ENCODE results near the gene RNF111.

Gene RNF111

DNA sequence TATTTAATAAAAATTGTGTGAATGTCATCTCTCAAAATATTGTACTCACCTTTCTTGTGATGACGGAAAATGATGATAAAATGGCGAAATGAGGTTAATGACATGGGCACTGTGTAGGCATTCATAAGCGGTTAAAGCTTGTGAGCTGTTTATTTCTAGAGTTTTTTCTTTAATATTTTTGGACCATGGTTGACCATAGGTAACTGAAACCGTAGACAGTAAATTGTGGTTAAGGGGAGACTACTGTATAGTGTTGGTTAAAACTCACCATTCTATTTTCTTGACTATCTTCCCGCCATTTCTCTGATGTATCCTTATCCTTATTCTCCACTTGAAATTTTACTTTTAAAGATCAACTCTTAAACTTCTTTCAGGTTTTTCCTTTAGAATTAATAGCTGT, 14.5 kb downstream of the RNF111 start:
- DNase-seq, result no peak

DNA sequence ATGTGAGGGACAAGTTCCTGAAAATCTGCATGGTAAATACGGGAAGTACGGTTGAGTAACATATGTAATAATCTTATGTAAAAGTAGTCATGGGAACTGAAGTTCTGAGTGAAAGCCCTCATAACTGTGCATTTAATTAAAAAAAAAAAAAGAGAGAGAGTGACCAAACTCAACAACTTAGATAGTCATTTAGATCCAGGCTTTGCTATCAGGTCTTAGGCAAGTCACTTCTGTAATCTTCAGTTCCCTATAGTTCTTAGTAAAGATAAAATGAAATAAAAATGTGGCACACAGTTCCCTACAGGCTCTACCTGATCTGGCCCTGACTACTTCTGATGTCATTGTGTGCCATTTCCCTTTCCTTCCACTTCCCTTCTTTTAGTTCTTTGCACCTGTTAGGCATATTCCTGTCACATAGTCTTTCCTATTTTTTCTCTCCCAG, 15.0 kb downstream of the RNF111 start:
- DNase-seq, result no peak

DNA sequence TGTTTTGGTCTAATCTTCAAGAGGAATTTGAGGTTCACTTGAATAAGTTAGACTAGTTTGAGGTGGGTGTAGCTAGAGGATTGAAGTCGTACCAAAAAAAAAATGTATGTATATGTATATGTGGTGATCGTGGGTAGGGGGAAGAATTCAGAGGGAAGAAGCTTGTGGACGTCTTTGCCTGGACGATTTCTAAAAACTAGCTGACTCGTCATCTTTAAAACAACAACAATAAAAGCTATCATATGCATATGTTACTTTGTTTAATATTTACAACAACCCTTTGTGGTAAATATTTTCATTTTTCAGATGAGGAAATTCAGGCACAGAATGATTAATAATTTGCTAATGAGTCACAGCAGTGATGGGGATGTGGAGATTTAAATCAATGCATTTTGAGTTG, 18.1 kb downstream of the RNF111 start:
- DNase-seq, result no peak

DNA sequence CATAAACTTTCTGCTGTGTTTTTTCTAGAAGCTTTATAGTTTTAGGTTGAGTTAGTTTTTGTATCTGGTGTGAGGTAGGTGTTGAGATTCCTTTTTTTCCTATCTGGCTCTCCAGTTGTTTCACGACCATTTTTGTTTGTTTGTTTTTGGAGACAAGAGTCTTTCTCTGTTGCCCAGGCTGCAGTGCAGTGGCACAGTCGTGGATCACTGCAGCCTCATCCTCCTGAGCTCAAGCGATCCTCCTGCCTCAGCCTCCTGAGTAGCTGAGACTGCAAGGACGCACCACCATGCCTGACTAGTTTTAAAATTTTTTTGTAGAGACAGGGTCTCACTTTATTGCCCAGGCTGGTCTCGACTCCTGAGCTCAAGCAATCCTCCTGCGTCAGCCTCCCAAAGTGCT, 20.6 kb downstream of the RNF111 start:
- no peak for DNase-seq

DNA sequence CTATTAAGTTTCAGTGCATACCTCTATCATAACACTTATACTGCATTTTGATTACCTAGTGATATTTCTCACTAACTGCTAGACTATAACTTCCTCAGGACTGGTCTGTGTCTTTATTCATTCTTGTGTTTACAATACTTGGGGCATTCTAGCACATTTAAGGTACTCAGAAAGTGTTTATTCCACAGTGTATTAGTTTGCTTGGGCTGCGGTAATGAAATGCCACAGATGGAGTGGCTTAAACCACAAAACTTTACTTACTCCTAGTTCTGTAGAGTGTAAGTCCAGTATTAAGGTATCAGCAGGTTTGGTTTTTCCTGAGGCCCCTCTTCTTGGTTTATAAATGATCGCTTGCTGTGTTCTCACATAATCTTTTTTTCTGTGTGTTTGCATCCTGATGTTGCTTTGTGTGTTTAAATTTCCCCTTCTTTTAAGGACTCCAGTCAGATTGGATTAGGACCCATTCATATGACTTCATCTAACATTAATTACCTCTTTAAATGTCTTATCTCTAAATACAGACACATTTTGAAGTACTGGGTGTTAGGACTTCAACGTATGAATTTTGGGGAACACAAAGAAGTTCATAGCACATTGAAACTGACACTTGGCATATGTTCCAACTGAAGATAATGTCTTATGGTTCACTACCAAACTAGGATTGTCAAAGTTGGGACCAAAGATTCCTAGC, 23.9 kb downstream of the RNF111 start:
- no peak for DNase-seq

DNA sequence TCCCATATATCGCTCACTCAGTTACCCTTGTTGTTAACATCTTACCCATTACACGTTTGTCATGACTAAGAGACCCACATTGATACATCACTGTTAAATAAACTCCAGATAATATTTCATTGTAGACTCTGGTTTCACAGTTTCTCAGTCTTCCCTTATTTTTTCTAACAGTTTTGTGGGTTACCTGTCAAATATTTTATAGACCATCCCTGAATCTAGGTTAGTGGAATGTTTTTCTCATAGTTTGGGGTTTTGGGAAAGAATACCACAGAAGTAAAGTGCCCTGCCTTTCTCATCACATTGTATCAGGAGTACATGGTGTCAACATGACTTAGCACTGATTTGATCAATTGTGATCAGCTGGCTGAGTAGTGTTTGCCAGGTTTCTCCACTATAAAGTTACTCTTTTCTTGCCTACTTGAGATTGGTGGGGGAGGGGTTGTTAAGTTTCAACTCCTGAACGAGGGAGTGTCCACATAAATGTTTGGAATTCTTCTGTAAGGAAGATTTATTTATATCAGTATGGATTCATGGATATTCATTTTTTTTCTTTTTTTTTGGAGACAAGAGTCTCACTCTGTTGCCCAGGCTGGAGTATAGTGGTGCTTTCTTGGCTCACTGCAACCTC, 25.9 kb downstream of the RNF111 start:
- no peak for DNase-seq

DNA sequence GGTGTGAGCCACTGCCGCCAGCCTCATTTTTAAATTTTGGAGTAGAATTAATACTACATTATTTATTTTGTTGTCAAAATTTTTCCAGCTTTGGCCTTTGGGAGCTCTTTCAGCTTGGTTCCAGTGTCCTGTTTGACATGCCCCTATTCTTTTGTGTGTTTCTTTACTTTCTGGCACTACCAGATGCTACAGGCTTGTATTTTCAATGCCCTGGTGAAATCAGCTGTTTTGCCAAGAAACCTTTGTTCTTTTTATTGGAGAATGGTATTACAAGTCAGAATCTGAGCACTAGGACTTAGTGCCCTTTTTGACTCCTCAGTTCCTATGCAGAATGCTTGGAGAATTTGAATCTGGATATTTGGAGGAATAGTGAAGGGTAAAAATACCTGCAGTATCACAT, 26.6 kb downstream of the RNF111 start:
- DNase-seq, result no peak

DNA sequence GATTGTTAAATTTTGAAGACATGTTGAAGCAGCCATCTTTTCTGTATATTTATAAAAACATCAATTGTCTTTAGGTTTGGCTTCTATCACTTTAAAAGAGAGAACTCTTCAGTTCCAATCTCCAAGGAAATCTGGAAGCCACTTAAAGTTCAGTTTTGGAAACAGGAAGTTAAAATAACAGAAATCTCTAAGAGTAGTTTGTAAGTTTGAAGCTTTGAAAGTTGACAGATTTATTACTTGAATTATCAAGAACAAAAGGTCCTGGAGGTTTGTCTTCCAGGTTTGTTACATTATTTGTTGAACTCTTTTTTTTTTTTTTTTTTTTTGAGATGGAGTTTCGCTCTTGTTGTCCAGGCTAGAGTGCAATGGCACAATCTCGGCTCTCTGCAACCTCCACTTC, 30.0 kb downstream of the RNF111 start:
- no peak for DNase-seq

DNA sequence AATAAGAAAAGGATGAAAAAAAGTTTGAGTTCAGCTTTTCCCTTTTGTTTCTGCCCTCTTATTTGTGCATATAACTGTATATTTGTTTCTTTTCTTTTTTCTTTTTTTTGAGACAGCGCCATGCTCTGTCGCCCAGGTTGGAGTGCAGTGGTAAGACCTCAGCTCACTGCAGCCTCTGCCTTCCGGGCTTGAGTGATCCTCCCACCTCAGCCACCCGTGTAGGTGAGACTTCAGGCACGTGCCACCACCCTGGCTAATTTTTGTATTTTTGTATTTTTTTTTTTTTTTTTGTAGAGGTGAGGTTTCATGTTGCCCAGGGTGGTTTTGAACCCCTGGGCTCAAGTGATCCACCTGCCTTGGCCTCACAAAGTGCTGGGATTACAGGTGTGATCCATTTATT, 31.4 kb downstream of the RNF111 start:
- no peak for DNase-seq

DNA sequence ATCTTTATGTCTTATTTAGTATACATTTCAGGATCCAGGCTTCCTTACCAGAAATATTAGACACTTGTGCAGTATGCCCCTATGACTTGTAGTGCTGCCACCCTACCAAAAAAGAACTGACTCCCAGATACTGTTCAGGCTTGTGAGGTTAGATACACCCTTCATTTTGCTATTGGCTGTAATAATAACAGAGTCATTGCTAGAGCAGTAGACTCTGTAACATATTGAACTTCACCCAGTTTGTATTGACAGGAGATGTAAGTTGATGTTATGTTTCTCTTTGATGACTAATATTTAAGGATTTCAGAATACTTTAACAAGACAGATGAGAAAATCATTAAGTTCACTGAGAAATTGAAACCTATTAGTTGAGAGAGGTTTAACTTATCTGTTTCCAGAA, 32.9 kb downstream of the RNF111 start:
- DNase-seq, result no peak

DNA sequence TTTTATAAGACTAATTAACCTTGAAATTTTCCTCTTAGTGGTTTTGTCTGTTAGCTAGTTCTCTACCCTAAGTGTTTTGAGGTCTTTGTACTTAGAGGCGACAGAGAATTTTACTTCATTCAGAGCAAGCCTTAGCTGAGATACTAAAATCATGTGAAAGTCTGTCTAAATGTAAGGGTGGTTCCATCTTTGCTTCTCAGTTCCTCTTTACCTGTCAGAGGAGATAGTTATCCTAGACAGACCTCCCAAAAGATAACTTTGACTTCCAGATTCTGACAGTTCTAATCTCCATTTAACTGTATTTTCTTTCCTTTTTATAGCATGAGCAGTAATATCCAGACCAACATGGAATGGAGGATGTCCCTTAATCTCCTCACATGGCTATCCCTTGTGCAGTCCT, 34.7 kb downstream of the RNF111 start:
- DNase-seq, result no peak

DNA sequence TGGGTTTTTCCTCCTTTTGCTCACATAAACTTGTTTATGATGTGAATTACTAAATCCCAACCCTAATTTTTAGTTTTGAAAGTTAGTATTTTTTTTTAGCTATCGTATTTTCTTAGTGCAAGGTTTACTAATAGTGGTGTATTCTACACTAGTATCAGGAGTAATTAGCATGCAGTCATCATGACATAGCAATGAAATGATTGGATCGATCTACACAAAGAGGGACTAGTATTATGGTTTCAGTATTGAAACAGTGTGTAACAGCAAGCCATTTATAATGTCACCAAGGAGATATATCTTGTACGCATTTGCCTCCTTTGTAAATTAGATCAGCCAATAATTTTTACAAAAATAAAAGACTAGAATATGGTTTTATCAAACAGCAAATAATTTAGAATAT, 38.7 kb downstream of the RNF111 start:
- DNase-seq, result no peak

DNA sequence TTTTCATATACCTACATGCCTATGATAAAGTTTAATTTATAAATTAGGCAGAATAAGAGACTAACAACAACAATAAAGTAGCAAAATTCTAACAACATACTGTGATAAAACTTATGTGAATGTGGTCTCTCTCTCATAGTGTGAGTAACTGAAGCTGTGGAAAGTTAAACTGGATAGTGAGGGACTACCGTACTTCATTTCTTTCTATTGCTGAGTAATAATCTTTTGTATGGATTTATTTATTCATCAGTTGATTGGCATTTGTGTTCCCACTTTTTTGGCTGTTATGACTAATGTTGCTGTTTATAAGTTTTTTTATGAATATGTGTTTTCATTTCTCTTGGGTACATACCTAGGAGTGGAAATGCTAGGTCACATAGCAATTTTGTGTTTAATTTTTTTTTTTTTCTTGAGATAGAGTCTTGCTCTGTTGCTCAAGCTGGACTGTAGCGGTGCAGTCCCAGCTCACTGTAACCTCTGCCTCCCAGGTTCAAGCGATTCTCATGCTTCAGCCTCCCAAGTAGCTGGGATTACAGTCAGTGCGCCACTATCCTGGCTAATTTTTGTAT, 41.0 kb downstream of the RNF111 start:
- DNase-seq, result no peak

DNA sequence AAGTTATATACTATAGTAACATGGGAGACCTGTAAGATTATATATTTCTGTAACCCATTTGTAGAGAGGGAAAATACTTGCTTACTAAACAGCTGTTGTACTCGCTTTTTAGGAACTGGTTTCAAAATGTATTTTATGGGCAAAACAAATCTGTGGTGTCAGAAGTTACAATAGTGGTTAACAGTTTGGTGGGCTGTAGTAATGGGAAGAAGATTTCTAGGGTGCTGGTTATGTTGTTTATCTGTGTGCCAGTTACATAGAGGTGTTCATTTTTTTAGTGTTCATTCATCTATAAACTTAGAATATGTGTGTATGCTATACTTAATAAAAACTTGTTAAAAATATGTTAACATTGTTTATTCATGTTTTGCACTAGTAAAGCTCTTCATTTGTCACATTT, 42.1 kb downstream of the RNF111 start:
- DNase-seq, result no peak

DNA sequence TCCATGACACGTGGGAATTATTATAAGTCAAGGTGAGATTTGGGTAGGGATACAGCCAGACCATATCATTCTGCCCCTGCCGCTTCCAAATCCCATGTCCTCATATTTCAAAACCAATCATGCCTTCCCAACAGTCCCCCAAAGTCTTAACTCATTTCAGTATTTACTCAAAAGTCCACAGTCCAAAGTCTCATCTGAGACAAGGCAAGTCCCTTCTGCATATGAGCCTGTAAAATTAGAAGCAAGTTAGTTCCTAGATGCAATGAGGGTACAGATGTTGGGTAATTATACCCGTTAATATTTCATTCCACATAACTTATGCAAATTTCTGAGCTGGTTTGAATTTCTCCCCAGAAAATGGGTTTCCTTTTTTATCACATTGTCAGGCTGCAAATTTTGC, 47.7 kb downstream of the RNF111 start:
- DNase-seq, result no peak

DNA sequence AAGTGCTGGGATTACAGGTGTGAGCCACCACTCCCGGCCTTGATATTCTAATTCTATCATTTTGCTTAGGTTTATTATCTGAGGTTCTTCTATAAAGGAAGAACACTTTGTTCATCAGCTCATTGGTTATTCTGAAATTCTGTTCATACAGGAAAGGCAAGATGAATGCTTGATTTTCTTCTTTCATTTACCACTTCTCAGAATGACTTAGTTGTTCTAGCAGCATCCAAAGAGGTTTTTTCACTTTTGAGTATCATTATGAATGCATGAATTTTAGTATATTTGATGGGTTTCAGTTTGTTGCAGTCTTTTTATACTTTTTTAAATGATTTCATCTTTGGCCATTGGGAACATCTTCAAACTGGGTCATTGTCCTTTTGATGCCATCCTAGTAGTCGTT, 51.8 kb downstream of the RNF111 start:
- DNase-seq, result no peak

DNA sequence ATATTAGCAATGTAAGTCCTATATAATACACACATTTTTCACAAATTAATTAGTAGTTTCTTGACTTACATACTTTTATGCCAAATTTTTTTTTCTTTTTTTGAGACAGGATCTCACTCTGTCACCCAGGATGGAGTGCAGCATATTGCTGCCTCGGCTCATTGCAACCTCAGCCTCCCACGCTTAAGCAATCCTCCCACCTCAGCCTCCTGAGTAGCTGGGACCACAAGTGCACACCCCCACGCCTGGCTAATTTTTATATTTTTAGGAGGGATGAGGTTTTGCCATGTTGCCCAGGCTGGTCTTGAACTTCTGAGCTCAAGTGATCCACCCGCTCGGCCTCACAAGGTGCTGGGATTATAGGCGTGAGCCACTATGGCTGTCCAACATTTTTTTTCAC, 54.6 kb downstream of the RNF111 start:
- no peak for DNase-seq

DNA sequence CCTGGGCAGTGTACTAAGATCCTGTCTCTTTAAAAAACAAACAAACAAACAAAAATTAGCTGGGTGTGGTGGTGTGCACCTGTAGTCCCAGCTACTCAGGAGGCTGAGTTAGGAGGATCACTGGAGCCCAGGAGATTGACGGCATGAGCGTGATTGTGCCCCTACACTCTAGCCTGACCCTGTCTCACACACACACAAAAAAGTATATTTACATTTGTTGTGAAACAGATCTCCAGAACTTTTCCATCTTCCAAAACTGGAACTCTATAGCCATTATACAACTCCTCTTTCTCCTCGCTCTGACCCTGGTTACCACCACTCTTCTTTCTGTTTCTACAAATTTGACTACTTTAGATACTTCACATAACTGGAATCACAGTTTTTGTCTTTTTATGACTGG, 61.4 kb downstream of the RNF111 start:
- no peak for DNase-seq

DNA sequence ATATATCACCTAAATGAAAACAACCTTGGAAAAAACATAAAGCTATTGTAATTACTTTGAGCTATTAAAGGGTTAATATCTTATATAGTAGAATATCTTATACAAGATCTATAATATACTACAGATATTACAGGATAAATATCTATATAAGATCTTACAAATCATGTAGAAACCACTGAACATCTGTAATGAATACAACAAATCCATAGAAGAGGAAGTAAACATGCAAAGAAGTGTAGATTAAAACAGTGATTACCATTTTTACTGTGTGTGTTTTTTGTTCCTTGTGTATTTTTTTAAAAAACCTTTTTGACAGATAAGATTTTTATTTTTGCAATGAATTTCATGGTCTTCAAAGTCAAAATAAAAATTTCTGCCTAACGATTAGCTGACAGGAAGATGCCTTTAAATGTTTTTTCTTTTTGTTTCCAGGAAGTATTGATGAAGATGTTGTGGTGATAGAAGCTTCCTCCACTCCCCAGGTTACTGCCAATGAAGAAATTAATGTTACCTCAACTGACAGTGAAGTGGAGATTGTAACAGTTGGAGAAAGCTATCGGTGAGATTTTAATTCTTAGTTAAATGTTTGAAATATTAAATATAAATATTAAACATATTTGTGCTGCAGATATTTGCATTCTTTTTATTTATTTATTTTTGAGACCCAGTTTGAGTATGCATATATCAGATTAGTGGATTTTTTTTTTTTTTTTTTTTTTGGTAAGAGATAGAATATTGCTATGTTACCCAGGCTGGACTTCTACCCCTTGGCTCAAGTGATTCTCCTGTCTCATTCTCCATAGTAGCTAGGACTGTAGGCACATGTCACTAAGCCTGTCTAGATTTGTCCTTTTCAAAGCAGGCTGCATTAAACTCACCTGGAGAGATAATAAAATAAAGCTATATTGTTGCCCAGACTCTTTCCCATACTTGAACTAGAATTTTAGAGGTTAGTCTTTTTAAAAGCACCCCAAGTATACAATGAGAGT, 64.7 kb downstream of the RNF111 start:
- no peak for DNase-seq

DNA sequence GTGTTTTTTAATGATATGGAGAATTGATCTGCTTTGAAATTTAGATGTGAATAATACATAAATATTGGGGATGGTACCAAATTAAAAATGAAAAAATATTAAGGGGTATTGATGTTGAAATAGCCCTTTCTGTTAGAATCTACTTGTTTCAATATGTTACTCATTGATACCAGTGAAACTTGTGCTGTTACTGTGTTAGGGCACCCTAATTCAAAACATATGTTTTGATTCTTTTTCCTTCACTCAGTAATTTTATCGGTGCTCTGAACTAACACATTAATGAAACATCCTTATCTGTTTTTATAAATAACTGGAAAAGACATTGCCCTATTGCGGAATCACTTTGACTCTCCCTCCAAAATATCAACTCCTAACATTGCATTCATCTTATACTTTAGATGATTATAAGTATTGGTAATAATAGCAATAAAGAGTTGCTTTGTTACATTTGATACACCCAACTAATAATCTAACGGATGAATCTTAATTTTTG, 65.5 kb downstream of the RNF111 start:
- DNase-seq, result no peak

DNA sequence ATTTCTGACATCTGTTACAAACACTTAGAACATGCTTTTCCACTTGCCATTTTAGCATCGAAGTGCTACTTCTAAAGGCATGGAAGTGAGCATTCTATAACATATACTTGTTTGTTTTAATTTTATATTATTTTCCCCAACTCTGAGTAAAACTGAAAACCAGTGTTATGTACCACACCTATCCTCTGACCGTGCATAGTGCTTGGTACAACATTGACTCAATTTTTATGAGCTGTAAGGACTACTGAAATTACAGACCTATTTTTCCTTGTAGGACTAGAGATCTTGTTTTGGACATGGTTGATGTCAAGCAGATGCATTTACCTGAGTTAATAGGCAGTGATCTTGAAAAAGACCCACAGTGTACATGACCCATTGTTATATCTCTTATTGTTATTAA, 66.0 kb downstream of the RNF111 start:
- DNase-seq, result no peak

DNA sequence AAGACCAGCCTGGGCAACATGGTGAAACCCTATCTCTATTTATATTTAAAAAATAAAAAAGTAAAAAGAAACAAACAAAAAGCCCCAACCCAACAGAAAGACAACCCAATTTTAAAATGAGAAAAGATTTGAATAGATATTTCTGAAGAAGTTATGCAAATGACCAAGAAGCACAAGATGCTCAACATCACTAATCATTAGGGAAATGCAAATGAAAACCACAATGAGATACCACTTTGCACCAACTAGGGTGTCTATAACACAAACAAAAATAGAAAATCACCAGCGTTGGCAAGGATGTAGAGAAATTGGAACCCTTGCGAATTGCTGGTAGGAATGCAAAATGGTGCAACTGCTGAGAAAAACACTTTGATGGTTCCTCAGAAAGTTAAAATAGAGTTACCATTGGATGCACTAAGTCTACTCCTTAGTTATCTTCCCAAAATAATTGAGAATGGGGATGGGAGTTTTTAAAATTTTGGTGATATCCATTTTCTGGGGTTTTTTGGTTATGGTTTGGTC, 71.7 kb downstream of the RNF111 start:
- DNase-seq, result no peak

DNA sequence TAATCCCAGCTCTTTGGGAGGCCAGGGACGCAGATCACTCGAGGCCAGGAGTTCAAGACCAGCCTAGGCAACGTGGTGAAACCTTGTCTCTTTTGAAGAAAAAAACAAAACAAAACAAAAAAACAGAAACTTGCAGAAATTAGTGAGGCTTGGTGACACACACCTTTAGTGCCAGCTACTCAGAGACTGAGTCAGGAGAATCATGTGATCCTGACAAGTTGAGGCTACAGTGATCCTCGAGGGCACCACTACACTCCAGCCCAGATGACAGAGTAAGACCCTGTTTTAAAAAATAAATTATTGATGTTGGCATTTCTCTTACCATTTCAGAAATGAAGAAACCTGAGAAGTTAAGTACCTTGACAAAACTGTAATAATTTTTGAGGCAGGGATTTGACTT, 72.9 kb downstream of the RNF111 start:
- no peak for DNase-seq
